ENCODE measurements around the gene TBXT.

- TF ChIP-seq CTCF (IDR thresholded peaks at IDR 0.05) (no peak), POLR2A (IDR thresholded peaks at IDR 0.05) (no peak), EP300 (IDR thresholded peaks at IDR 0.05) (no peak)
These were observed 48.3 kb downstream of the TBXT start for GRCh38 chr6:166119116-166119911.
